A673 (cell line): ENCODE results near the gene LGALS14.

Experiments
- CTCF ChIP-seq: fragments of 300-800, 200-600 bp; sonication (generic); conservative IDR thresholded peaks from 2 replicates; pipeline ENCODE4 v1.5.1; 2017; ENCODE audit warnings: low read depth, mild to moderate bottlenecking, antibody characterized with exemption, low read length, moderate library complexity, mixed read lengths
- EZH2 ChIP-seq: fragments of 200-600 bp; sonication (generic); IDR thresholded peaks from 2 replicates; pipeline ENCODE4 v1.6.1; 2017; ENCODE audit warnings: borderline replicate concordance, low read depth, mild to moderate bottlenecking, mixed read lengths, antibody characterized with exemption, low read length; ENCODE audit not compliant: poor library complexity, severe bottlenecking

- no peak for TF ChIP-seq CTCF
- no peak for TF ChIP-seq EZH2
Measured at GRCh38 chr19:39698535-39698934, 5.7 kb upstream of the LGALS14 start.
